Measurements from ENCODE around the gene KRTAP5-5.

KRTAP5-5 gene

DNA sequence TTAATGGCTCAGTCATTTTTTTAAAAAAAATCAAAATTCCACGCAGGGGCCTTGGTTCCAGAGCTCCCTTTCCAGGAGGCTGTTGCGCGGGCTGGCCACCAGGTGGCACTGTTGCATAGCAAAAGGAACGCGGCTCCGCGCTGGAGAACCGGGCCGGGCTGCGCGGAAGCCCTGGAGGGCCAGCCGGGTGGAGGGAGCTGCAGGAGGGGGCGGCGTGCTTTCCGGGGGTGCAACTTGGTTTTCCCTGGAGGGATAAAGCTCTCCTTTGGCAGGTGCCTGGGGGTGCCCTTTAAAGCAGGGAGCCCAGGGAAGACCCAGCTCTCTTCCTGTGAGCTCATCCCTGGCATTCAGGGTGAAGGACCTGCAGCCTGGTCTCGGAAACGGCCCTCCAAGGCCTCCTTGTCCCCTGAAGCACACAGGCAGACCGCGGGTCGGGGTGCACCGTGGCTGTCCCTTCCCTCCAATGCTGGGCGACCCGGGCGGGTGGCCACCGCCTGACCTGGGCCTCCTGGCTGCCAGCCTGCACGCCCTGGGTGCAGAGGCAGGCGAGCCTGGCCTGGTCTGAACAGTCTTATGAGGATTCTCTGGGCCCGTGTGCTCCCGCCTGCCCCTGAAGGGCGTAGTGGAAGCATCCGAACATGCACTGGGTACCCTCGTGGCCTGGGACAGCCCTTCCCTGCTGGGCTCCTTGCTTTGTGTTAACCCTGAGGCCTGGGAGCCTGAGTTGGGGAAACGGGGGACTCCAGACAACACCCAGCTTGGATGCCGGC lies 23.4 kb downstream of the KRTAP5-5 start:
- DNase-seq (ENCODE audit: low spot score), result peak; percentile 78
- Histone ChIP-seq H3K4me2 (ENCODE audit: insufficient read depth, low read length, poor library complexity, severe bottlenecking) (no peak overlapping the region), H3K18ac (ENCODE audit: low read length) (peak overlapping the region; percentile 86), H3K23ac (ENCODE audit: low read depth, low read length, poor library complexity) (no peak overlapping the region), H4K91ac (ENCODE audit: low read depth, low read length, poor library complexity) (no peak overlapping the region), H2BK15ac (ENCODE audit: low read length) (peak overlapping the region; percentile 99), H3K9me3 (replicated peaks in 1 of 2; ENCODE audit: control insufficient read depth in 2 of 2, insufficient read depth in 1 of 2, low read depth in 1 of 2, low read length in 2 of 2) (no peaks in the 10 kb centered on the region), H3K14ac (ENCODE audit: low read length) (no peak overlapping the region), H3K9ac (ENCODE audit: low read depth, low read length, poor library complexity) (no peak overlapping the region), H2AK5ac (ENCODE audit: low read depth, low read length) (peak overlapping the region; percentile 92), H2BK120ac (ENCODE audit: low read depth, low read length) (no peak overlapping the region), H3K4me1 (ENCODE audit: control insufficient read depth in 2 of 2, insufficient read depth in 1 of 2, low read depth in 1 of 2, low read length in 2 of 2) (peaks cover 0 to 7% of the 10 kb centered on the region in 2 donors), H2BK12ac (ENCODE audit: low read length) (no peak overlapping the region), H2BK5ac (ENCODE audit: low read length) (no peak overlapping the region), H3K4ac (ENCODE audit: low read length) (no peak overlapping the region), H3K79me1 (ENCODE audit: low read depth, low read length) (no peaks in the 10 kb centered on the region), H3K27ac (replicated peaks; ENCODE audit: low read length) (no peak overlapping the region), H3K27me3 (ENCODE audit: control insufficient read depth in 3 of 3, insufficient read depth in 3 of 3, low read depth in 1 of 3, low read length in 3 of 3) (peaks cover 0 to 55% (median 2%) of the 10 kb centered on the region in 3 experiments), H2AFZ (ENCODE audit: low read length) (peak overlapping the region; percentile 90), H3K36me3 (replicated peaks in 1 of 2; ENCODE audit: control insufficient read depth in 2 of 2, insufficient read depth in 2 of 2, low read length in 2 of 2) (no peaks in the 10 kb centered on the region), H3K4me3 (ENCODE audit: low read length in 2 of 2) (no peak overlapping the region), H4K8ac (ENCODE audit: low read depth, low read length) (no peak overlapping the region)
- no CpG with 5 or more reads among the region's 34 CpGs for WGBS, 2 donors (ENCODE audit: extremely low coverage in 2 of 2, insufficient read length in 2 of 2, insufficient replicate concordance in 1 of 2)

GRCh38 chr11:1653541-1654387 lies 24.2 kb downstream of the KRTAP5-5 start:
- H3K4ac ChIP-seq (ENCODE audit: low read length), result no peak overlapping the region
- H3K27me3 ChIP-seq (ENCODE audit: control insufficient read depth in 3 of 3, insufficient read depth in 3 of 3, low read depth in 1 of 3, low read length in 3 of 3), result peaks cover 0 to 57% (median 2%) of the 10 kb centered on the region in 3 experiments
- H3K23ac ChIP-seq (ENCODE audit: low read depth, low read length, poor library complexity), result no peak overlapping the region
- no peak overlapping the region for H3K27ac ChIP-seq (replicated peaks; ENCODE audit: low read length)
- H3K79me1 ChIP-seq (ENCODE audit: low read depth, low read length), result no peaks in the 10 kb centered on the region
- H3K4me2 ChIP-seq (ENCODE audit: insufficient read depth, low read length, poor library complexity, severe bottlenecking), result no peak overlapping the region
- peak overlapping the region; percentile 90 for H2AFZ ChIP-seq (ENCODE audit: low read length)
- peak overlapping the region; percentile 86 for H3K18ac ChIP-seq (ENCODE audit: low read length)
- no peak overlapping the region for H3K4me3 ChIP-seq (ENCODE audit: low read length in 2 of 2)
- DNase-seq (ENCODE audit: low spot score), result no peak
- peak overlapping the region; percentile 59 for H2AK5ac ChIP-seq (ENCODE audit: low read depth, low read length)
- H3K9me3 ChIP-seq (replicated peaks in 1 of 2; ENCODE audit: control insufficient read depth in 2 of 2, insufficient read depth in 1 of 2, low read depth in 1 of 2, low read length in 2 of 2), result no peaks in the 10 kb centered on the region
- H2BK5ac ChIP-seq (ENCODE audit: low read length), result peak overlapping the region; percentile 32
- no peak overlapping the region for H3K9ac ChIP-seq (ENCODE audit: low read depth, low read length, poor library complexity)
- peak overlapping the region; percentile 99 for H2BK15ac ChIP-seq (ENCODE audit: low read length)
- H2BK120ac ChIP-seq (ENCODE audit: low read depth, low read length), result no peak overlapping the region
- H3K14ac ChIP-seq (ENCODE audit: low read length), result no peak overlapping the region
- no peak overlapping the region for H2BK12ac ChIP-seq (ENCODE audit: low read length)
- H4K8ac ChIP-seq (ENCODE audit: low read depth, low read length), result no peak overlapping the region
- WGBS, 2 donors (ENCODE audit: extremely low coverage in 2 of 2, insufficient read length in 2 of 2, insufficient replicate concordance in 1 of 2), result no CpG with 5 or more reads among the region's 14 CpGs
- no peak overlapping the region for H4K91ac ChIP-seq (ENCODE audit: low read depth, low read length, poor library complexity)
- no peaks in the 10 kb centered on the region for H3K36me3 ChIP-seq (replicated peaks in 1 of 2; ENCODE audit: control insufficient read depth in 2 of 2, insufficient read depth in 2 of 2, low read length in 2 of 2)
- H3K4me1 ChIP-seq (ENCODE audit: control insufficient read depth in 2 of 2, insufficient read depth in 1 of 2, low read depth in 1 of 2, low read length in 2 of 2), result peaks cover 0 to 7% of the 10 kb centered on the region in 2 donors

- Histone ChIP-seq H3K4me1 (ENCODE audit: control insufficient read depth in 2 of 2, insufficient read depth in 1 of 2, low read depth in 1 of 2, low read length in 2 of 2) (peaks cover 0 to 7% of the 10 kb centered on the region in 2 donors), H3K36me3 (replicated peaks in 1 of 2; ENCODE audit: control insufficient read depth in 2 of 2, insufficient read depth in 2 of 2, low read length in 2 of 2) (no peaks in the 10 kb centered on the region), H3K14ac (ENCODE audit: low read length) (no peak overlapping the region), H3K23ac (ENCODE audit: low read depth, low read length, poor library complexity) (no peak overlapping the region), H2BK12ac (ENCODE audit: low read length) (no peak overlapping the region), H2BK120ac (ENCODE audit: low read depth, low read length) (peak overlapping the region; percentile 37), H2BK5ac (ENCODE audit: low read length) (peak overlapping the region; percentile 32), H3K4me3 (ENCODE audit: low read length in 2 of 2) (no peak overlapping the region), H2AK5ac (ENCODE audit: low read depth, low read length) (peak overlapping the region; percentile 66), H3K18ac (ENCODE audit: low read length) (peak overlapping the region; percentile 81), H4K91ac (ENCODE audit: low read depth, low read length, poor library complexity) (no peak overlapping the region), H3K4ac (ENCODE audit: low read length) (peak overlapping the region; percentile 10), H3K9ac (ENCODE audit: low read depth, low read length, poor library complexity) (no peak overlapping the region), H3K9me3 (replicated peaks in 1 of 2; ENCODE audit: control insufficient read depth in 2 of 2, insufficient read depth in 1 of 2, low read depth in 1 of 2, low read length in 2 of 2) (no peaks in the 10 kb centered on the region), H3K27me3 (ENCODE audit: control insufficient read depth in 3 of 3, insufficient read depth in 3 of 3, low read depth in 1 of 3, low read length in 3 of 3) (peaks cover 0 to 59% (median 2%) of the 10 kb centered on the region in 3 experiments), H4K8ac (ENCODE audit: low read depth, low read length) (no peak overlapping the region), H2AFZ (ENCODE audit: low read length) (no peak overlapping the region), H2BK15ac (ENCODE audit: low read length) (peak overlapping the region; percentile 14), H3K79me1 (ENCODE audit: low read depth, low read length) (no peaks in the 10 kb centered on the region), H3K4me2 (ENCODE audit: insufficient read depth, low read length, poor library complexity, severe bottlenecking) (no peak overlapping the region), H3K27ac (replicated peaks; ENCODE audit: low read length) (no peak overlapping the region)
- WGBS, 2 donors (ENCODE audit: extremely low coverage in 2 of 2, insufficient read length in 2 of 2, insufficient replicate concordance in 1 of 2), result no CpG with 5 or more reads among the region's 21 CpGs
- no peak for DNase-seq (ENCODE audit: low spot score)
These were observed 25.0 kb downstream of the KRTAP5-5 start for GRCh38 chr11:1654388-1655167.
